Mesendoderm (in vitro differentiated cells): Measurements from ENCODE around the gene IGSF6.

Source experiments
- DNase-seq: peaks from one replicate; pipeline ENCODE4 v3.0.0; 2013
- H2AK5ac ChIP-seq: 2 replicates; pipeline ENCODE4 v1.6.1; 2013; ENCODE audit warnings: low read length, inconsistent platforms
- H2BK120ac ChIP-seq: 2 replicates; pipeline ENCODE4 v1.6.1; 2013; ENCODE audit warnings: low read depth, mild to moderate bottlenecking, low read length, moderate library complexity, mixed read lengths
- H2BK15ac ChIP-seq: replicated peaks from 2 replicates; pipeline ENCODE4 v1.6.1; 2013; ENCODE audit warnings: low read depth, mild to moderate bottlenecking, moderate library complexity
- H2BK5ac ChIP-seq: 2 replicates; pipeline ENCODE4 v1.6.1; 2013; ENCODE audit warnings: low read length, inconsistent platforms
- H3K18ac ChIP-seq: 2 replicates; pipeline ENCODE4 v1.6.1; 2013; ENCODE audit warnings: mild to moderate bottlenecking, low read length, mixed read lengths
- H3K23ac ChIP-seq: one replicate; pipeline ENCODE4 v1.6.1; 2013; ENCODE audit warnings: low read length
- H3K27ac ChIP-seq: 2 replicates; pipeline ENCODE4 v1.5.1; 2013; ENCODE audit warnings: low read depth, mild to moderate bottlenecking, inconsistent platforms, low read length, moderate library complexity
- H3K27me3 ChIP-seq: 2 replicates; pipeline ENCODE4 v1.6.1; 2013; ENCODE audit warnings: low read length, control low read depth, mild to moderate bottlenecking, inconsistent platforms; ENCODE audit not compliant: insufficient read depth, poor library complexity
- H3K36me3 ChIP-seq: 2 replicates; pipeline ENCODE4 v1.6.1; 2013; ENCODE audit warnings: low read length, inconsistent platforms; ENCODE audit not compliant: control insufficient read depth, insufficient read depth
- H3K4ac ChIP-seq: one replicate; pipeline ENCODE4 v1.6.1; 2013; ENCODE audit warnings: low read depth, mild to moderate bottlenecking, low read length, moderate library complexity
- H3K4me1 ChIP-seq: 2 replicates; pipeline ENCODE4 v1.6.1; 2013; ENCODE audit warnings: low read depth, low read length, inconsistent platforms; ENCODE audit not compliant: control insufficient read depth
- H3K4me2 ChIP-seq: 2 replicates; pipeline ENCODE4 v1.6.1; 2013; ENCODE audit warnings: low read length
- H3K4me3 ChIP-seq: 2 replicates; pipeline ENCODE4 v1.5.1; 2013; ENCODE audit warnings: mild to moderate bottlenecking, low read length
- H3K56ac ChIP-seq: one replicate; pipeline ENCODE4 v1.6.1; 2013; ENCODE audit warnings: low read length
- H3K79me1 ChIP-seq: 2 replicates; pipeline ENCODE4 v1.6.1; 2013; ENCODE audit warnings: low read length, inconsistent platforms
- H3K79me2 ChIP-seq: 2 replicates; pipeline ENCODE4 v1.6.1; 2013; ENCODE audit warnings: mild to moderate bottlenecking, low read length; ENCODE audit not compliant: control insufficient read depth, insufficient read depth
- H3K9ac ChIP-seq: 2 replicates; pipeline ENCODE4 v1.6.1; 2013; ENCODE audit warnings: low read length, inconsistent platforms
- H4K5ac ChIP-seq: one replicate; pipeline ENCODE4 v1.6.1; 2013; ENCODE audit warnings: low read length
- H4K8ac ChIP-seq: one replicate; pipeline ENCODE4 v1.6.1; 2013; ENCODE audit warnings: low read depth, mild to moderate bottlenecking, control low read depth, low read length, moderate library complexity
- WGBS: extraction: QIAGEN DNeasy Blood & Tissue Kit; methylation state at CpG from one replicate; pipeline ENCODE4 v1.1.7; 2013; ENCODE audit warnings: low lambda C conversion rate, missing lambda C conversion rate; ENCODE audit not compliant: insufficient coverage; ENCODE audit errors: extremely low coverage; 5-methylcytosine and 5-hydroxymethylcytosine counted together

The IGSF6 gene

GRCh38 chr16:21598701-21599121, 53.7 kb downstream of the IGSF6 start:
- H3K36me3 ChIP-seq: no peaks in the 10 kb centered on the region
- peak overlapping the region; percentile 95 for H3K4me2 ChIP-seq
- DNase-seq: peak; percentile 23
- H4K5ac ChIP-seq: no peak overlapping the region
- peak overlapping the region; percentile 99 for H3K56ac ChIP-seq
- H3K27ac ChIP-seq: peak overlapping the region; percentile 56
- H3K18ac ChIP-seq: peak overlapping the region; percentile 71
- peak overlapping the region; percentile 99 for H3K23ac ChIP-seq
- H3K79me1 ChIP-seq: peaks cover 8% of the 10 kb centered on the region
- H2BK15ac ChIP-seq: no peak overlapping the region
- H3K9ac ChIP-seq: peak overlapping the region; percentile 97
- H4K8ac ChIP-seq: no peak overlapping the region
- peak overlapping the region; percentile 28 for H2BK120ac ChIP-seq
- no peaks in the 10 kb centered on the region for H3K27me3 ChIP-seq
- WGBS: no CpG with 5 or more reads among the region's 13 CpGs
- H3K4me1 ChIP-seq: no peaks in the 10 kb centered on the region
- peak overlapping the region; percentile 88 for H3K4me3 ChIP-seq
- H3K79me2 ChIP-seq: peaks cover 27% of the 10 kb centered on the region
- no peak overlapping the region for H2AK5ac ChIP-seq
- peak overlapping the region; percentile 54 for H2BK5ac ChIP-seq
- H3K4ac ChIP-seq: peak overlapping the region; percentile 83

DNA sequence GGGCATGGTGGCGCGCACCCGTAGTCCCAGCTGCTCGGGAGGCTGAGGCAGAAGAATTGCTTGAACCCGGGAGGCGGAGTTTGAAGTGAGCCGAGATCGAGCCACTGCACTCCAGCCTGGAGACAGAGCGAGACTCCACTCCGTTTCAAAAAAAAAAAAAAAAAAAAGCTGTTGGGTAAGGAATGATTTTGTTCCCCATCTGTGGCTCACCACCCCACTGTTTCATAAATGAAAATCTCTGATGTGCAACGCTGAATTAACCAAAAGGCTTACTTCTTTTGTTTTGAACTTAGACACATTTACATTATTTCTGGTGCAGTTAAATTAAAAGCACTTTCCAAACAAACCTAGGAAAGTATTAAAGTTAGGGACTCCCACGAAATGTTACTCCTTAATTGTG, 54.2 kb downstream of the IGSF6 start:
- no peak overlapping the region for H2AK5ac ChIP-seq
- DNase-seq: no peak
- no peak overlapping the region for H2BK15ac ChIP-seq
- no peak overlapping the region for H3K4ac ChIP-seq
- H2BK120ac ChIP-seq: no peak overlapping the region
- no peak overlapping the region for H2BK5ac ChIP-seq
- no peak overlapping the region for H4K5ac ChIP-seq
- peak overlapping the region; percentile 97 for H3K9ac ChIP-seq
- peaks cover 7% of the 10 kb centered on the region for H3K79me1 ChIP-seq
- H3K4me1 ChIP-seq: no peaks in the 10 kb centered on the region
- no peaks in the 10 kb centered on the region for H3K27me3 ChIP-seq
- no peak overlapping the region for H3K23ac ChIP-seq
- no peak overlapping the region for H3K4me2 ChIP-seq
- no peak overlapping the region for H3K4me3 ChIP-seq
- H3K18ac ChIP-seq: no peak overlapping the region
- H3K36me3 ChIP-seq: no peaks in the 10 kb centered on the region
- no peak overlapping the region for H4K8ac ChIP-seq
- H3K79me2 ChIP-seq: peaks cover 24% of the 10 kb centered on the region
- peak overlapping the region; percentile 99 for H3K56ac ChIP-seq
- WGBS: no CpG with 5 or more reads among the region's 12 CpGs
- H3K27ac ChIP-seq: no peak overlapping the region

DNA sequence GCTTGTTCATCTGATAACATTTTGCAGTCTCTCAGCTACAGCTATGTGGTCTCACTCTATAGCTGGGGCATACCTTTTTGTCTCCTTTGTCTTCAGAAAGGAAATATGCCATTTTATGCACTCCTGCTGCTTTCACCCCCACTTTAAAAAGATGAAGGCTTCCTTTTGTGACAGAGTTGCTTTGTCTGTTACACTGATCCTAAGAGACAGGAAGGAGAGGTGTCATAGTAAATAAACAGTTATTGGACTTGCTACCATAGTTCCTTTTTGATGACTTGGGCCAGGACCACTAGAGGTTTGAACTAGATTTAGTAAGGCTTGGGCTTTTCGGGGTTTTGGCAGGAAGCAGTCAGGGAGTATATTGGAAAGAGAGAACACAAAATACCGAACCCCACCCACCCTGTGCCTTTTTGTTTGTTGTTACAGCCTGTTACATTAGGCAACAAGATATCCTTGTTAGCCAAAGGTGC, 54.8 kb downstream of the IGSF6 start:
- H3K4me2 ChIP-seq: no peak overlapping the region
- H3K23ac ChIP-seq: no peak overlapping the region
- H3K36me3 ChIP-seq: no peaks in the 10 kb centered on the region
- H3K4ac ChIP-seq: no peak overlapping the region
- no CpG with 5 or more reads among the region's 2 CpGs for WGBS
- H4K5ac ChIP-seq: no peak overlapping the region
- no peak overlapping the region for H3K27ac ChIP-seq
- H3K27me3 ChIP-seq: no peaks in the 10 kb centered on the region
- H2BK120ac ChIP-seq: no peak overlapping the region
- no peak overlapping the region for H3K4me3 ChIP-seq
- peaks cover 18% of the 10 kb centered on the region for H3K79me2 ChIP-seq
- no peak overlapping the region for H4K8ac ChIP-seq
- no peaks in the 10 kb centered on the region for H3K4me1 ChIP-seq
- H2BK5ac ChIP-seq: no peak overlapping the region
- H2BK15ac ChIP-seq: no peak overlapping the region
- DNase-seq: no peak
- peaks cover 5% of the 10 kb centered on the region for H3K79me1 ChIP-seq
- no peak overlapping the region for H3K18ac ChIP-seq
- H2AK5ac ChIP-seq: no peak overlapping the region
- H3K56ac ChIP-seq: no peak overlapping the region
- H3K9ac ChIP-seq: no peak overlapping the region

- no peak for DNase-seq
- Histone ChIP-seq H3K27ac (no peak overlapping the region), H2AK5ac (no peak overlapping the region), H3K23ac (no peak overlapping the region), H2BK5ac (no peak overlapping the region), H3K79me1 (no peaks in the 10 kb centered on the region), H4K8ac (no peak overlapping the region), H2BK120ac (no peak overlapping the region), H3K56ac (no peak overlapping the region), H3K79me2 (no peaks in the 10 kb centered on the region), H3K9ac (no peak overlapping the region), H3K27me3 (no peaks in the 10 kb centered on the region), H3K18ac (no peak overlapping the region), H3K4me1 (no peaks in the 10 kb centered on the region), H3K4ac (no peak overlapping the region), H3K36me3 (no peaks in the 10 kb centered on the region), H3K4me2 (no peak overlapping the region), H3K4me3 (no peak overlapping the region), H4K5ac (no peak overlapping the region), H2BK15ac (no peak overlapping the region)
- no CpG with 5 or more reads among the region's 7 CpGs for WGBS
These were observed 58.7 kb downstream of the IGSF6 start for GRCh38 chr16:21593530-21594289.

GRCh38 chr16:21592191-21592590, 60.2 kb downstream of the IGSF6 start:
- WGBS: no CpG with 5 or more reads among the region's 9 CpGs
- Histone ChIP-seq H3K18ac (no peak overlapping the region), H3K79me2 (no peaks in the 10 kb centered on the region), H3K9ac (no peak overlapping the region), H3K56ac (no peak overlapping the region), H2BK120ac (no peak overlapping the region), H2AK5ac (no peak overlapping the region), H3K79me1 (no peaks in the 10 kb centered on the region), H3K4me1 (no peaks in the 10 kb centered on the region), H3K23ac (no peak overlapping the region), H3K27ac (no peak overlapping the region), H3K4me2 (no peak overlapping the region), H4K8ac (no peak overlapping the region), H3K27me3 (no peaks in the 10 kb centered on the region), H2BK5ac (no peak overlapping the region), H4K5ac (no peak overlapping the region), H3K4me3 (no peak overlapping the region), H3K36me3 (no peaks in the 10 kb centered on the region), H2BK15ac (no peak overlapping the region), H3K4ac (no peak overlapping the region)
- DNase-seq: no peak

DNA sequence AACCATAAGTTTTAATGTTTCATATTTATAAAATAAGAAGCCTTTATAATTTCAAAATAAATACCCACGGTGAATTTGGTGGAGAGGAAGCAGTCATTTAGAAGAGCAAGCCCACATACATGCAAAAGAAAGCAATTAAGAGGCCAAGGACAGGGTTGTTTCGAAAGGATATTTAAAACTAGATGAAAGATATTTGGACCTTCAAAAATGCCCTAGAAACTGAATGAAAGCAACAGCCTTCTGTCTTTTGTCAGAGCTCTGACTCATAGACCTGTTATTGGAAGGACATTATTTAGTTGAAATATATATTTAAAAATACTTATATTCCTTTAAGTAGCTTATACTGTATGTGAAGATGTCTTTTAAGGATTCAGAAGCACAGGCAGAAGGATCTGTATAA, 61.6 kb downstream of the IGSF6 start:
- H3K27ac ChIP-seq: no peak overlapping the region
- no peak overlapping the region for H3K4me2 ChIP-seq
- H2BK15ac ChIP-seq: no peak overlapping the region
- H3K79me1 ChIP-seq: no peaks in the 10 kb centered on the region
- no peaks in the 10 kb centered on the region for H3K4me1 ChIP-seq
- H2BK5ac ChIP-seq: no peak overlapping the region
- no peak overlapping the region for H3K4ac ChIP-seq
- H3K36me3 ChIP-seq: no peaks in the 10 kb centered on the region
- no peak overlapping the region for H4K5ac ChIP-seq
- H2BK120ac ChIP-seq: no peak overlapping the region
- no CpG with 5 or more reads among the region's 2 CpGs for WGBS
- no peaks in the 10 kb centered on the region for H3K27me3 ChIP-seq
- no peak overlapping the region for H4K8ac ChIP-seq
- no peaks in the 10 kb centered on the region for H3K79me2 ChIP-seq
- H2AK5ac ChIP-seq: no peak overlapping the region
- H3K23ac ChIP-seq: no peak overlapping the region
- no peak for DNase-seq
- no peak overlapping the region for H3K4me3 ChIP-seq
- H3K56ac ChIP-seq: no peak overlapping the region
- no peak overlapping the region for H3K9ac ChIP-seq
- no peak overlapping the region for H3K18ac ChIP-seq
